ENCODE results near the gene FZR1.
"Not testable (repeated sequence)": the region's sequence is repeated elsewhere in the genome, so short reads cannot be mapped to it uniquely, and the experiment has no call there.

FZR1 gene

DNA sequence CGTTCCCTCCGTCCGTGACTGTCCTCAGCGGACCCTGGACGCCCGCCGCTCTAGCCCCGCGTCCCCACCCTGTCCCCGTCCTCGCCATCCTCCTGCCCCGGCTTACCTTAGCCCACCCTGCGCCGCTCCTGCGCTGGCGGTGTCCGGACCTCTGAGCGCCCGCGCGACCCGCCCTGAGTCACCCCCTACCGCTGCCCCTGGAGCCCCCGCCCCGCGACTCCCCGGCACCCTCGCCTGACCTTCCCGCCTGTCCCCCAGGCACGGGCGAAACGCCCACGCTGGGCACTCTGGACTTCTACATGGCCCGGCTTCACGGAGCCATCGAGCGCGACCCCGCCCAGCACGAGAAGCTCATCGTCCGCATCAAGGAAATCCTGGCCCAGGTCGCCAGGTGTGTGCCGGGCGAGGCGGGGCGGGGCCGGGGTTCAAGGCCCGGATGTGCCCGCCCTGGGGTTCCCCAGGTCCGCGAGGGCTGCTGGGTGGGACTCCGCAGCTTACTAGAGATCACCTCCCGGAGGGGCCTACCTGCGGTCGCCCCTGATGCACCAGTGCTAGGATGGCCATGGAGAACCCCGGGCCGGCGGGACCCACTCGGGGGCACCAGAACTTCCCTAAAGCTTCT lies 71.7 kb downstream of the FZR1 start:
- no peak overlapping the region for H3K9ac ChIP-seq (ENCODE audit: low read depth, low read length)
- H3K9me3 ChIP-seq (ENCODE audit: insufficient read depth, low read length, severe bottlenecking): no peaks in the 10 kb centered on the region
- no peaks in the 10 kb centered on the region for H3K27me3 ChIP-seq (ENCODE audit: insufficient read depth, low read length, poor library complexity)
- H3K27ac ChIP-seq (ENCODE audit: low read length): no peak overlapping the region
- H3K4me1 ChIP-seq (ENCODE audit: insufficient read depth, low read length): peaks cover 9% of the 10 kb centered on the region
- TF ChIP-seq, protein P1, sequence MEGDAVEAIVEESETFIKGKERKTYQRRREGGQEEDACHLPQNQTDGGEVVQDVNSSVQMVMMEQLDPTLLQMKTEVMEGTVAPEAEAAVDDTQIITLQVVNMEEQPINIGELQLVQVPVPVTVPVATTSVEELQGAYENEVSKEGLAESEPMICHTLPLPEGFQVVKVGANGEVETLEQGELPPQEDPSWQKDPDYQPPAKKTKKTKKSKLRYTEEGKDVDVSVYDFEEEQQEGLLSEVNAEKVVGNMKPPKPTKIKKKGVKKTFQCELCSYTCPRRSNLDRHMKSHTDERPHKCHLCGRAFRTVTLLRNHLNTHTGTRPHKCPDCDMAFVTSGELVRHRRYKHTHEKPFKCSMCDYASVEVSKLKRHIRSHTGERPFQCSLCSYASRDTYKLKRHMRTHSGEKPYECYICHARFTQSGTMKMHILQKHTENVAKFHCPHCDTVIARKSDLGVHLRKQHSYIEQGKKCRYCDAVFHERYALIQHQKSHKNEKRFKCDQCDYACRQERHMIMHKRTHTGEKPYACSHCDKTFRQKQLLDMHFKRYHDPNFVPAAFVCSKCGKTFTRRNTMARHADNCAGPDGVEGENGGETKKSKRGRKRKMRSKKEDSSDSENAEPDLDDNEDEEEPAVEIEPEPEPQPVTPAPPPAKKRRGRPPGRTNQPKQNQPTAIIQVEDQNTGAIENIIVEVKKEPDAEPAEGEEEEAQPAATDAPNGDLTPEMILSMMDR (IDR thresholded peaks at IDR 0.05; ENCODE audit: borderline replicate concordance, extremely low read depth, low read length, poor library complexity, severe bottlenecking): no peak
- TF ChIP-seq EZH2 (IDR thresholded peaks at IDR 0.05; ENCODE audit: borderline replicate concordance, low read depth, low read length, severe bottlenecking): no peak
- 0 out of 2 replicates have a peak, but pooled peaks cover 5% of the 10 kb centered on the region for H4K20me1 ChIP-seq (ENCODE audit: insufficient read depth, low read length)
- no peak overlapping the region for H2AFZ ChIP-seq (ENCODE audit: low read depth, low read length)
- ATAC-seq (ENCODE audit: insufficient read depth, low read depth) (no peak), DNase-seq (no peak)
- no peak overlapping the region for H3K4me2 ChIP-seq (ENCODE audit: insufficient read depth, low read length)
- peaks cover 27% of the 10 kb centered on the region for H3K36me3 ChIP-seq (ENCODE audit: insufficient read depth, low read length)
- no peak overlapping the region for H3K4me3 ChIP-seq (ENCODE audit: low read depth in 1 of 2, low read length in 2 of 2)
- peaks cover 9% of the 10 kb centered on the region for H3K79me2 ChIP-seq (ENCODE audit: insufficient read depth, low read length)

DNA sequence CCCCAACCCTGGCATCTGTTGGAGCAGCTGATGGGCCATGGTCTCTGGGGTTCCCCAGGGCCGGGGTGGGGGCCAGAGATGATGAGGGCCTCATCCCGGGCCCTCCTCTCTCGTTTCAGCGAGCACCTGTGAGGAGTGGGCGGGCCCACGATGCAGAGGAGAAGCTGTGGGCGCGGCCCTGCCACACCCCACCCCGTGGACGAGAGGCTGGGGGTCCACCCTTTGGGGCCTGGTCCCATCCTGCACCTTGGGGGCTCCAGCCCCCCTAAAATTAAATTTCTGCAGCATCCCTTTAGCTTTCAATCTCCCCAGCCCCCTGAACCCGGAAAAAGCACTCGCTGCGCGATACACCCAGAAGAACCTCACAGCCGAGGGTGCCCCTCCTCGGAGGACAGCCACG lies 72.3 kb downstream of the FZR1 start:
- TF ChIP-seq, protein P1 (IDR thresholded peaks at IDR 0.05; ENCODE audit: borderline replicate concordance, extremely low read depth, low read length, poor library complexity, severe bottlenecking): no peak
- no peak for TF ChIP-seq EZH2 (IDR thresholded peaks at IDR 0.05; ENCODE audit: borderline replicate concordance, low read depth, low read length, severe bottlenecking)
- no peak overlapping the region for H3K4me2 ChIP-seq (ENCODE audit: insufficient read depth, low read length)
- H3K4me3 ChIP-seq (ENCODE audit: low read depth in 1 of 2, low read length in 2 of 2): no peak overlapping the region

DNA sequence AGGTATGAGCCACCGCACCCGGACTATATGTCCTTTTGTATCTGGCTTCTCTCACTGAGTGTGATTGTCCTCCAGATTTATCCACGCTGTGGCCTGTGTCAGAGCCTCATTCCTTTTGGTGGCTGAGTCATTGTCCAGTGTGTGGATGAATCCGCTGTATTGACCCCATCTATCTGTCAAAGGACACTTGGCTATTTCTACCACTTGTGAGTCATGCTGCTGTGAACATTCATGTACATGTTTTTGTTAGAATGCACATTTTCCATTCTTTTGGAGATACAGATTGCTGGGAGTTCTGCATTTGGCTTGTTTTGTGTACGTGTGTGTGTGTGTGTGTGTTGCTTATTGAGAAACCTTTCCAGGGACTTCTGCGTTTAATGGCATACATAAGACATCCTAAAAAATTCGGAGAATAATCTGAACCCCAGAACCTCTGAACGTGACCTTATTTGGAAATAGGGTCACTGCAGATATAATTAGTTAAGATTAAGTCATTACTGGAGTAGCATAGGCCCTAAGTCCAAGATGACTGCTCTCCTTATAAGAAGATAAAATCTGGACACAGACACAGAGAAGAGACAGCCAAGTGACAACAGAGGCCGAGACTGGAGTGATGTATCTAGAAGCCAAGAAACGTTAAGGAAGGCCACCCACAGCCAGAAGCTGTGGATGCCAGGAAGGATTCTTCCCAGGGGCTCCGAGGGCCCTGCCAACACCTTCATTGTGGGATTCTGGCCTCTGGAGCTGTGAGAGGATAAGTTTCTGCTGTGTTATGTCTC lies 74.2 kb downstream of the FZR1 start:
- Histone ChIP-seq H4K20me1 (ENCODE audit: insufficient read depth, low read length) (0 out of 2 replicates have a peak, but pooled peaks cover 1% of the 10 kb centered on the region), H3K4me3 (ENCODE audit: low read depth in 1 of 2, low read length in 2 of 2) (no peak overlapping the region), H3K9ac (ENCODE audit: low read depth, low read length) (no peak overlapping the region), H3K4me2 (ENCODE audit: insufficient read depth, low read length) (no peak overlapping the region), H3K79me2 (ENCODE audit: insufficient read depth, low read length) (no peaks in the 10 kb centered on the region), H3K9me3 (ENCODE audit: insufficient read depth, low read length, severe bottlenecking) (no peaks in the 10 kb centered on the region), H3K27ac (ENCODE audit: low read length) (no peak overlapping the region), H2AFZ (ENCODE audit: low read depth, low read length) (no peak overlapping the region), H3K27me3 (ENCODE audit: insufficient read depth, low read length, poor library complexity) (no peaks in the 10 kb centered on the region), H3K4me1 (ENCODE audit: insufficient read depth, low read length) (no peaks in the 10 kb centered on the region), H3K36me3 (ENCODE audit: insufficient read depth, low read length) (peaks cover 13% of the 10 kb centered on the region)
- DNase-seq (no peak), ATAC-seq (ENCODE audit: insufficient read depth, low read depth) (no peak)
- TF ChIP-seq, protein P1 (IDR thresholded peaks at IDR 0.05; ENCODE audit: borderline replicate concordance, extremely low read depth, low read length, poor library complexity, severe bottlenecking): no peak
- no peak for TF ChIP-seq EZH2 (IDR thresholded peaks at IDR 0.05; ENCODE audit: borderline replicate concordance, low read depth, low read length, severe bottlenecking)

More for the DNA sequence above, 72.3 kb downstream of the FZR1 start:
- H3K9ac ChIP-seq (ENCODE audit: low read depth, low read length): no peak overlapping the region
- no peaks in the 10 kb centered on the region for H3K27me3 ChIP-seq (ENCODE audit: insufficient read depth, low read length, poor library complexity)
- peaks cover 7% of the 10 kb centered on the region for H3K4me1 ChIP-seq (ENCODE audit: insufficient read depth, low read length)
- H4K20me1 ChIP-seq (ENCODE audit: insufficient read depth, low read length): 0 out of 2 replicates have a peak, but pooled peaks cover 5% of the 10 kb centered on the region
- H3K79me2 ChIP-seq (ENCODE audit: insufficient read depth, low read length): peaks cover 4% of the 10 kb centered on the region
- no peak overlapping the region for H3K27ac ChIP-seq (ENCODE audit: low read length)
- H3K36me3 ChIP-seq (ENCODE audit: insufficient read depth, low read length): peaks cover 27% of the 10 kb centered on the region
- H2AFZ ChIP-seq (ENCODE audit: low read depth, low read length): no peak overlapping the region
- no peaks in the 10 kb centered on the region for H3K9me3 ChIP-seq (ENCODE audit: insufficient read depth, low read length, severe bottlenecking)
- DNase-seq (no peak), ATAC-seq (ENCODE audit: insufficient read depth, low read depth) (no peak)

DNA sequence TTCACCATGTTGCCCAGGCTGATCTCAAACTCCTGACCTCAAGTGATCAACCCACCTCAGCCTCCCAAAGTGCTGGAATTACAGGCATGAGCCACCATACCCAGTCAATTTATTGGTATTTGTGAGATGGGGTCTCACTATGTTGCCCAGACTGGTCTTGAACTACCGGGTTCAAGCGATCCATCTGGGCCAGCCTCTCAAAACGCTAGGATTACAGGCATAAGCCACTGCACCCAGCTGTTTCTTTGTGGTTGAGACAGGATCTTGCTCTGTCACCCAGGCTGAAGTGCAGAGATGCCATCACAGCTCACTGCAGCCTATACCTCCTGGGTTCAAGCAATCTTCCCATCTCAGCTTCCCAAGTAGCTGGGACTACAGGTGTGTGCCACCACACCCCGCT lies 75.7 kb downstream of the FZR1 start:
- not testable (repeated sequence) for H3K9me3 ChIP-seq (ENCODE audit: insufficient read depth, low read length, severe bottlenecking); H3K9ac ChIP-seq (ENCODE audit: low read depth, low read length); H3K27ac ChIP-seq (ENCODE audit: low read length); DNase-seq; H2AFZ ChIP-seq (ENCODE audit: low read depth, low read length); H3K36me3 ChIP-seq (ENCODE audit: insufficient read depth, low read length); H3K79me2 ChIP-seq (ENCODE audit: insufficient read depth, low read length); ATAC-seq (ENCODE audit: insufficient read depth, low read depth); H3K4me1 ChIP-seq (ENCODE audit: insufficient read depth, low read length); H3K27me3 ChIP-seq (ENCODE audit: insufficient read depth, low read length, poor library complexity); H4K20me1 ChIP-seq (ENCODE audit: insufficient read depth, low read length); H3K4me2 ChIP-seq (ENCODE audit: insufficient read depth, low read length); H3K4me3 ChIP-seq (ENCODE audit: low read depth in 1 of 2, low read length in 2 of 2)

DNA sequence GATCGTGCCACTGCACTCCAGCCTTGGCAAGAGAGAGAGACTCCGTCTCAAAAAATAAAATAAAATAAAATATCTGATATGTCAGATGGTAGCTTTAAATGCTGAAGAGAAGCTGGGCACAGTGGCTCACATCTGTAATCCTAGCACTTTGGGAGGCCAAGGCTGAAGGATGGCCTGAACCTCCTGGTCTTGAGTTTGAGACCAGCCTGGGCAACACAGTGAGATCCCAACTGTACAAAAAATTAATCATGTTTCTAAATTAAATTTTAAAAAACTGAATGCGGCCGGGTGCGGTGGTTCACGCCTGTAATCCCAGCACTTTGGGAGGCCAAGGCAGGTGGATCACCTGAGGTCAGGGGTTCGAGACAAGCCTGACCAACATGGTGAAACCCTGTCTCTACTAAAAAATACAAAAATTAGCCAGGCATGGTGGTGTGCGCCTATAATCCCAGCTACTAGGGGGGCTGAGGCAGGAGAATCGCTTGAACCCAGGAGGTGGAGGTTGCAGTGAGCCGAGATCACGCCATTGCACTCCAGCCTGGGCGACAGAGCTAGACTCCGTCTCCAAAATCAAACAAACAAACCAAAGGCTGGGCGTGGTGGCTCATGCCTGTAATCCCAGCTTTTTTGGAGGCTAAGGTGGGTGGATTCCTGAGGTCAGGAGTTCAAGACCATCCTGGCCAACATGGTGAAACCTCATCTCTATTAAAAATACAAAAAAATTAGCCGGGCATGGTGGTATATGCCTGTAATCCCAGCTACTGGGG lies 78.1 kb downstream of the FZR1 start:
- not testable (repeated sequence) for H3K36me3 ChIP-seq (ENCODE audit: insufficient read depth, low read length); ATAC-seq (ENCODE audit: insufficient read depth, low read depth); H3K9ac ChIP-seq (ENCODE audit: low read depth, low read length); H3K9me3 ChIP-seq (ENCODE audit: insufficient read depth, low read length, severe bottlenecking); DNase-seq; H2AFZ ChIP-seq (ENCODE audit: low read depth, low read length); H3K79me2 ChIP-seq (ENCODE audit: insufficient read depth, low read length); H3K4me2 ChIP-seq (ENCODE audit: insufficient read depth, low read length); H3K27me3 ChIP-seq (ENCODE audit: insufficient read depth, low read length, poor library complexity); H3K27ac ChIP-seq (ENCODE audit: low read length); H3K4me1 ChIP-seq (ENCODE audit: insufficient read depth, low read length); H3K4me3 ChIP-seq (ENCODE audit: low read depth in 1 of 2, low read length in 2 of 2); H4K20me1 ChIP-seq (ENCODE audit: insufficient read depth, low read length)

Measured in DND-41 (cell line).